Activated naive CD4-positive, alpha-beta T cell treated with anti-CD3 and anti-CD28 coated beads, Interleukin-2, amount 50 U/mL, for 24 hours (primary cell): ENCODE results near the gene NATD1.
A peak's percentile ranks its signal among the peaks of the same experiment; 100 is the strongest.
"Not testable (repeated sequence)": the region's sequence is repeated elsewhere in the genome, so short reads cannot be mapped to it uniquely, and the experiment has no call there.

Experiments used
- H3K27ac Mint-ChIP-seq: one replicate; pipeline ENCODE4 v1.8.0; 2021; ENCODE audit warnings: mild to moderate bottlenecking, mixed read lengths
- H3K27me3 Mint-ChIP-seq: one replicate; pipeline ENCODE4 v1.8.0; 2021; ENCODE audit warnings: mixed read lengths
- H3K36me3 Mint-ChIP-seq: one replicate; pipeline ENCODE4 v1.8.0; 2021; ENCODE audit warnings: mixed read lengths
- H3K4me1 Mint-ChIP-seq: one replicate; pipeline ENCODE4 v1.8.0; 2021; ENCODE audit warnings: mixed read lengths
- H3K4me3 Mint-ChIP-seq: one replicate; pipeline ENCODE4 v1.8.0; 2021; ENCODE audit warnings: mild to moderate bottlenecking, mixed read lengths
- H3K9me3 Mint-ChIP-seq: one replicate; pipeline ENCODE4 v1.8.0; 2021; ENCODE audit warnings: mixed read lengths

NATD1 gene

DNA sequence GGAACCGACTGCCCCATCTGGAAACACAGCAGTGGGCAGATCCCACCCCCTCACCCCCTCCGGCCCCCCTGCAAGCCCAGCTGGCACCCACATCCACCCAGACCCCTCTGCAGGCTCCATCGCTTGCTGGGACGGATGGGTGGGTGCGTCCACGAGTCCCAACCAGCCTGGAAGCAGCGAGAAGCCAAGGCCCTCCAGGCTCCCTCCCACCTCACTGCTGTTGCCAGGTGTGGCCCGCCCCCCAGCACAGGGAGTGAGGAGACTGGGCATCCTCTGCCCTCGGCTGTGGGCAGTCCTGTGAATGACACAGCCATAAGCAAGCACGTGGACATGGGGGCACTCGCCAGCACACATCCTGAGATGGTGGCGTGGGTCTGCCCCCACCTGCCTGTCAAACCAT is 50.7 kb downstream of the NATD1 start:
- Mint-ChIP-seq H3K36me3 (no peaks in the 10 kb centered on the region), H3K27ac (no peak overlapping the region), H3K4me3 (no peak overlapping the region), H3K4me1 (peaks cover 43% of the 10 kb centered on the region), H3K27me3 (no peaks in the 10 kb centered on the region), H3K9me3 (no peaks in the 10 kb centered on the region)

DNA sequence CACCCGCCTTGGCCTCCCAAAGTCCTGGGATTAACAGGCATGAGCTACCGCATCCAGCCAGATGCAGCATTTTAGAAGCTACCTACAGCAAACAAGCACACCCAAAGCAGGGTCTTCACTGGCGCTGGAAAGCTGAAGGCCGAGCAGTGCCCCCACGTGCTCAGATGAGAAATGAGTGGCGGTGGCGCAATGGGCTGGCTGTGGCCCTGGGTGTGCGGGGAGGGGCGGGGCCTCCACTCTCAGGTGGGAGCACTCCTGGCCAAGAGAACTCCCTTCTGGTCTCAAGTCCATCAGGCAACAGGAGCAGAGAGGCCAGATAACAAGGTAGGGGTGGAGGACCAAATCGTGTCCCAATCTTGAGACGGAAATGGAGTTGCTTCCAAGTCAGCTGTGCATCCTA is 51.3 kb downstream of the NATD1 start:
- no peak overlapping the region for H3K27ac Mint-ChIP-seq
- no peak overlapping the region for H3K4me3 Mint-ChIP-seq
- H3K27me3 Mint-ChIP-seq = no peaks in the 10 kb centered on the region
- no peaks in the 10 kb centered on the region for H3K9me3 Mint-ChIP-seq
- H3K36me3 Mint-ChIP-seq = peaks cover under 1% of the 10 kb centered on the region
- peaks cover 41% of the 10 kb centered on the region for H3K4me1 Mint-ChIP-seq

DNA sequence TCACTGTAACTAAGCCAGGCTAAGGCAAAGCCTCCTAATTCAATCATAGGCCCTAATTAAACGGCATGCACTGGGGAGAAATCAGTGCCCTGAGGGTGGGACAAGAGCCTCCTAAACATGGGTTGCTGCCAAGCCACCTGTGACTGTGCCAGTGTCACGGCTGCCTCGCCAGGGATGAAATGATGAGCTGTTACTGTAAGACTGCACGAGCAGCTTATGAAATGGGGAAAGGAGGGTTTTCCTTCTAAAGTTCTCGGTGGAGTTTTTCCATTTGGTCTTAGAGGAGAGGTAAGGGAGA is 52.0 kb downstream of the NATD1 start:
- Mint-ChIP-seq H3K27me3 (no peaks in the 10 kb centered on the region), H3K9me3 (no peaks in the 10 kb centered on the region), H3K4me3 (no peak overlapping the region), H3K27ac (no peak overlapping the region), H3K4me1 (peaks cover 40% of the 10 kb centered on the region), H3K36me3 (peaks cover 1% of the 10 kb centered on the region)

DNA sequence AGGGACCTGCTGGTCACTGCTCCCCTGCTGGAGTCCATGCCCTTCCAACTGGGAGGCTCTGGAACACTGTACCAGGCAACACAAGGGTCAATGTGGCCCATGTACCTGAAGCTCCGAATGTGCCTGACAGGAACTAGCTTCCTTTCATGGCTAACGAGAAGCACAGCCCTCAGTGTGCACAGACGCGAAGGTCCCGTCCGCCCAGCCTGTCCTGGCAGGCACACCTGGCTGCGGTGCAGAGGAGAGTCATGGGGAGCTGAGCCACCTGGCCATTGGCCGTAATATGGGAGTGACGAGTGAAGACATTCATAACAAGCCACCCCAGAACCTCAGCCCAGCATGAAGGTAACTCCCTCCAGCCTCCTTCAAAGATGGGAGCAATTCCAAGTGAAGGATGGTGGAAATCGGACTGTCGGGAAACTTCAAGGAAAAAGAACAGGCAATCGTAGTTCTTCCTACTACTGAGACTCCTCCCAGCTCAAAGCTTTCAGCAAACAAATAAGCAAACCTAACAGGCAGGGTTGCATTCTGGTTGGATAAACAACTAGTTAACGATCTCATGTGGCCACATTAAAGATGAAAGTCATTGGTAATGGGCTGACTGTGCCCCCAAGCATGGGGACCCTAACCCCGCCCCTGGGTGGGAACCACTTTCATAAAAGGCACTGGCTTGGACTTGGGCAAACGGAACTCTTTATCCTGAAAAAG is 52.5 kb downstream of the NATD1 start:
- Mint-ChIP-seq H3K9me3 (no peaks in the 10 kb centered on the region), H3K4me1 (peaks cover 35% of the 10 kb centered on the region), H3K27me3 (no peaks in the 10 kb centered on the region), H3K36me3 (peaks cover 1% of the 10 kb centered on the region), H3K27ac (no peak overlapping the region), H3K4me3 (no peak overlapping the region)

DNA sequence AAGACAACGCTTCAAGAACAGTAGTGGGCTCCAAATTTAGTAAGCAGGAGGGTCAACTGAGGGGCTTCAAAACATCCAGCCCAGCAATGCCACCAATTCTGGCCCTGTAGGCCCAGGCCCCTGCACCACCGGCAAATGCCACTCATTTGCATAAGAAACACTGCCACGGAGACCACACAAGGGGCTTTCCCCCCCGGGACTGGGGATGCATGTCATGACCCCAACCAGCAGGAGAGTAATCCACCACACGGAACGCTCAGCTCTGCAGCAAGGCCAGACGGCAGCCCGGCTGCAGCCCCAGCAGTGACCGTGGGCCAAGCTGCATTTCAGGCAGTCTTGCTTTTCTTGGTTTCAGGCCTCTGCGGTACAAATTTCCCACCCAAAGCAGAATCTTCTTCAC is 53.4 kb downstream of the NATD1 start:
- H3K36me3 Mint-ChIP-seq = peaks cover 1% of the 10 kb centered on the region
- no peaks in the 10 kb centered on the region for H3K27me3 Mint-ChIP-seq
- no peak overlapping the region for H3K27ac Mint-ChIP-seq
- no peak overlapping the region for H3K4me3 Mint-ChIP-seq
- peaks cover 26% of the 10 kb centered on the region for H3K4me1 Mint-ChIP-seq
- no peaks in the 10 kb centered on the region for H3K9me3 Mint-ChIP-seq

DNA sequence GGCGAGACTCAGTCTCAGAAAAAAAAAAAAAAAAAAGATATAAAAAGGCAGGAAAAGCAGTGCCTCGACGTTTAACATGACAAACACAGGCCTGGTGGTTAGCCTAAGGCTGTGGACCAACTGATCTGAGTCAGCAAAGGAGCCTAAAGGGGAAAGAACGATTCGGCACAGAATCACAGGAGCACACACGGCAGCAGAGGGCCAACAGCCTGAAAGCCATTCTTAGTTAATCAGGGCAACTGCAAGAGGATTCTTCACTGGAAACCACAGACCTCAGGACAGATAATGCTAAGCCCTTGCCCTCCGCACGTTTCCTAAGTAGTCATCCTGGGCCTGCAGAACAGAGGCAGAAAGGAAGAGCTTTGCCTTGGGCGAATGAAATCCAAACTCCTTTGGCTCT is 53.9 kb downstream of the NATD1 start:
- no peak overlapping the region for H3K4me3 Mint-ChIP-seq
- H3K4me1 Mint-ChIP-seq = peaks cover 24% of the 10 kb centered on the region
- no peaks in the 10 kb centered on the region for H3K9me3 Mint-ChIP-seq
- peaks cover 1% of the 10 kb centered on the region for H3K36me3 Mint-ChIP-seq
- no peaks in the 10 kb centered on the region for H3K27me3 Mint-ChIP-seq
- H3K27ac Mint-ChIP-seq = no peak overlapping the region

DNA sequence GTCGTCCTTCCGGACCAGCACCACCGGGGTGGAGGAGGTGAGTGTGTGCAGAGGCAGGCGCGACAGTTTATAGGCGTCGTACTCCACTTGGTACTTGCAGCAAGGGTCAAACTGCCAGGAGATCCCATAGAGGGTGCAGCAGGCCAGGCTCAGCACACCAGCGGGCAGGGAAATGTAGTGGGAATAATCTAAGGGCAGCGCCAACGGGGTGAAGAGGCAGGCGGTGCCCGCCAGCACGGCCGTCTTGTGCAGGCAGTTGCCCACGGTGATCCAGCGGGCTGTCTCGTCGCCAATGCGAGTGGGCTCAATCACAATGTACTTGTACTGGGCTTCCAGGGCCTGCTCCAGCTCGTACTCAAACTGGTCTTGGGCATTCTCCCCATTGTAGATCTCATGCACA is 54.8 kb downstream of the NATD1 start:
- no peak overlapping the region for H3K27ac Mint-ChIP-seq
- peaks cover 21% of the 10 kb centered on the region for H3K4me1 Mint-ChIP-seq
- peaks cover 1% of the 10 kb centered on the region for H3K36me3 Mint-ChIP-seq
- H3K27me3 Mint-ChIP-seq = no peaks in the 10 kb centered on the region
- H3K4me3 Mint-ChIP-seq = no peak overlapping the region
- no peaks in the 10 kb centered on the region for H3K9me3 Mint-ChIP-seq

DNA sequence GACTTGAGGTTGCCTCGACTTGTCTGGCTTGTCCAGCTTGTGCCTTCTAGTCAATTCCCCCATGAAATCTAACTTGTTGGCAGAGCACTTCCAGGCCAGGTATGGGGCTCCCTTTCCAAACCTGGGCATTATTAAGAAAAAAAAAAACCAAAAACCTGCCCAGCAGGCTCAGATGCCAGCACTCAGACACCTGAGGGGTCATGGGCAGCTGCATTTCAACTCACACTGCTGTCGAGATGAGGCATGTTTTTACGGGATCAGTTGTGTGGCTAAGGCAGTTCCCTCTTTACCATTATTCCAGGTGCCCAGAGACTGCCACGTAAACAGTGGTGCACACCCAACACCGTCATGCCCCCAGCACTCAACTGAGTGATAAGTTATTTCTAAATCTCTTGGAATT is 57.1 kb downstream of the NATD1 start:
- no peak overlapping the region for H3K4me3 Mint-ChIP-seq
- peaks cover 16% of the 10 kb centered on the region for H3K4me1 Mint-ChIP-seq
- H3K9me3 Mint-ChIP-seq = no peaks in the 10 kb centered on the region
- no peak overlapping the region for H3K27ac Mint-ChIP-seq
- H3K36me3 Mint-ChIP-seq = peaks cover 1% of the 10 kb centered on the region
- H3K27me3 Mint-ChIP-seq = no peaks in the 10 kb centered on the region

DNA sequence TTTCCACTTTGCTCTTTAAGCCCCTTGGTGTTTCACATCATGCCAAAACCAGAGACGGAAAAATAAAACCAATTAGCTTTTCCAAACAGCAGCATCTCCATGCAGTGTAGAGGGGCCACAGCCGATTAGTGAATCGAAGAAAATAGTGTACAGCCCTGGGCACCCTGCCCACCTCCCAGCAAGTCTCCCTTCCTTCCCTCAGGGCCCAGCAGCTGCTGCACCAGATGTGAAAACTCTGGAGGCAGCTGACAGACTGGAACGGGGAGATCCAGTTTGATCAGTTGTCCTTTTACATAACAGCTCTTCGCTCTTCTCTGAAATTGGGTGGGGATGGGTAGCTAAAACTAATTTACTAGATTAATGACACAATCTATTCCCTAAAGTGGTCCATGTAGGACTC is 58.5 kb downstream of the NATD1 start:
- H3K4me1 Mint-ChIP-seq = peaks cover 6% of the 10 kb centered on the region
- H3K36me3 Mint-ChIP-seq = peaks cover 1% of the 10 kb centered on the region
- no peaks in the 10 kb centered on the region for H3K27me3 Mint-ChIP-seq
- H3K27ac Mint-ChIP-seq = peak overlapping the region; percentile 19
- no peaks in the 10 kb centered on the region for H3K9me3 Mint-ChIP-seq
- no peak overlapping the region for H3K4me3 Mint-ChIP-seq

DNA sequence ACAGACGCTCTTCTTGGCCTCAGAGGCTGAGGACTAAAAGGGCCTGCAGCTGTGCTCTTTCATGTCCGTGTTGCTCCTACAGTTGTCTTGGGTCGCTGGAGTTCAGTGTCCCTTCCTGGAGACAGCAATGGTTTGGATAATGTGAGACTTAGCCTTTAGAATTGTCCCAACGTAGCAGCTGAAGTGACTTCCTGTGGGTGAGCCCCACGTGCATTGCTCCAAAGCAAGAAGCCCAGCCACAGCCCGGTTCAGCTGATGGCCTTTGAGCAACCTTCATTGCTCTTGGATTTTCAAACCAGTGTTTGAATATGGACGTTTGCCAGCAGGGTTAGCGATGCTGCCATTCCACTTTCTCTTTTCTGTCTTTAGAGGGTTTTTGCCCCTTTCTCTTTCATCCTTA is 59.0 kb downstream of the NATD1 start:
- Mint-ChIP-seq H3K4me1 (peaks cover 6% of the 10 kb centered on the region), H3K27ac (no peak overlapping the region), H3K36me3 (peaks cover 3% of the 10 kb centered on the region), H3K27me3 (no peaks in the 10 kb centered on the region), H3K9me3 (no peaks in the 10 kb centered on the region), H3K4me3 (no peak overlapping the region)

DNA sequence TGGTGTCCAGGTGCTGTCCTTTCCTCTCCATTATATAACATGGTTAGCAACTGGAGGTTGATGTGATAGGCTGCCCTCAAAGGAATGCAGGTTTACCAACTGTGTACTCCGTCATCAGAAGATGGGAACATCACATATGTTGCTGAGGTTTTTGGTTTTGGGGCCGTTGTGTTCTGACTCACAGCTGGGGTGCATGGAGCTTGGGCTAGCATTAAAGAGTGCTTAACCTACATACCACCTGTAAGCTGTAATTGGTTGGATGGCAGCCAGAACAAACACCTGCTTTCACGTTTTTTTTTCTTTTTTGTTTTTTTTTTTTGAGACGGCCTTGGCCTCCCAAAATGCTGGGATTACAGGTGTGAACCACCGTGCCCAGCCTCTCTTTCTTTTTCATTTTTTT is 60.2 kb downstream of the NATD1 start:
- Mint-ChIP-seq H3K9me3 (no peaks in the 10 kb centered on the region), H3K4me1 (peaks cover 6% of the 10 kb centered on the region), H3K27ac (no peak overlapping the region), H3K27me3 (no peaks in the 10 kb centered on the region), H3K4me3 (no peak overlapping the region), H3K36me3 (peaks cover 3% of the 10 kb centered on the region)

DNA sequence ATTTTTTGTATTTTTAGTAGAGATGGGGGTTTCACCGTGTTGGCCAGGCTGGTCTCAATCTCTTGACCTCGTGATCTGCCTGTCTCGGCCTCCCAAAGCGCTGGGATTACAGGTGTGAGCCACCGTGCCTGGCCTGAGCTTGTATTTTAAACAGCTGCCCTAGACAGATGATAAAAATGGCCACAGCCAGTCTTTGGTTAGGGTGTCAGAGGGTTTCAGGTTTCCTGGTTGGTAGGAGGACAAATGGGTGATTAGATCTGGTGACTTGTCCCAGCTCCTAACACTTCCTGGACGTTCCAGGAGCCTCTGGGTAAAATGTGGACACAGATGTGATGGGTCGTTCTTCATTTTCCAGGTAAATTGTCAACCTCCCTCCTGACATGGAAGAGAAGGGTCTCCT is 60.8 kb downstream of the NATD1 start:
- not testable (repeated sequence) for H3K4me1 Mint-ChIP-seq, H3K9me3 Mint-ChIP-seq, H3K36me3 Mint-ChIP-seq, H3K4me3 Mint-ChIP-seq, H3K27me3 Mint-ChIP-seq, H3K27ac Mint-ChIP-seq

DNA sequence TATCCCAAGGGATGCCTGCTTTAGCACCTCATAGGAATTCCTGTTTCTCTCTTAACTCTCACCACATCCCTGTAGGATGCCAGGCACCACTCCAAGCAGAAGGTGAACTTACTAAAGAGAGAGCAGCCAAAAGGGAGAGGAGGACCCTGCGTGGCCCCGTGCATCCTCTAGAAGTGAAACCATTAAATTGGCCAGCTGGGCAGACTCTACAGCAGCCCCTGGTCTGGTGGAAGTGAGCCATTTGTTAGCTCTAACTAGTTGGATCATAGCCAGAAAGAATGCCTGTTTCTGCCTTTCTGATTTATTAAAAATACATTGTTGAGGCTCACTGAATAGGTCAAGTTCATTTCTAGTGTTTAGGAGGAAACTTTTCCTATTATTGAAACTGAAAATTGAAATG is 61.5 kb downstream of the NATD1 start:
- Mint-ChIP-seq H3K4me3 (no peak overlapping the region), H3K27me3 (no peaks in the 10 kb centered on the region)

DNA sequence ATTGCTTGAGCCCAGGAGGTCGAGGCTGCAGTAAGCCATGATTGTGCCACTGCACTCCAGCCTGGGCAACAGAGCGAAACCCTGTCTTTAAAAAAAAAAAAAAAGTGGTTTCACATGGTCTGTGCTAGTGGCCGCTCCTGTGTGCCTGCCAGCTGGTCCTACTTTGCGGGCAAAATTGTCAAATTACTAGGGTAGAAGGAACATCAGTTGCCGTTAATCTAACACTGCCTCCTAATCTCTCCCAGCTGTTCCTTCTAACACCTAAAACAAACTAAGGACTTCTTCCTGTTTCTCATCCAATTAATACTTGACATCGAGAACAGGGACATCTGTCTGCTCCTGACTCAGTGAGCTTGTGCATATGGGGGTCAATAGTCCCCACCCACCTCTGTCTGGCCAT is 63.1 kb downstream of the NATD1 start:
- Mint-ChIP-seq H3K36me3 (peaks cover 6% of the 10 kb centered on the region), H3K4me3 (no peak overlapping the region), H3K27me3 (no peaks in the 10 kb centered on the region), H3K4me1 (peaks cover 6% of the 10 kb centered on the region), H3K9me3 (no peaks in the 10 kb centered on the region), H3K27ac (no peak overlapping the region)

More for the DNA sequence above, 61.5 kb downstream of the NATD1 start:
- Mint-ChIP-seq H3K9me3 (no peaks in the 10 kb centered on the region), H3K36me3 (peaks cover 3% of the 10 kb centered on the region), H3K4me1 (peaks cover 6% of the 10 kb centered on the region), H3K27ac (no peak overlapping the region)

DNA sequence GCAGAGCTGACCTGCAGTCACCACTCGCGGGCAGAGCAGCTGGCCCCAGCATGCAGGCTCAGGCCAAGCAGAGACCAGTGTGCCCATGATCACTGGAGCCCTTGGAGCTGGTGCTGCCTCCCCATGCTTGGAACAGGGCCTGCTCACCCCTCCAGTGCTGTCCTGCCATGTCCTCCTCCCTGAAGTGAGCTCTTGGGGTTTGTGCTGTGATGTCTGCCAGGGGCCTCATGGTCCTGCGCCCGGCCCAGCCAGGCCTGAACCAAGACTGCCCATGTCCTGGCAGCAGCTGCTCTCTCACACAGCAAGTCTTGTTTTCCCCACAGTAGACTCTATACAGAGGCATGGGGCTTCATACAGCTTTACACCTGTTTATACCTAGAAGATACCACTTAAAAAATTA is 63.8 kb downstream of the NATD1 start:
- peaks cover 8% of the 10 kb centered on the region for H3K36me3 Mint-ChIP-seq
- H3K27ac Mint-ChIP-seq = no peak overlapping the region
- no peak overlapping the region for H3K4me3 Mint-ChIP-seq
- peaks cover 2% of the 10 kb centered on the region for H3K4me1 Mint-ChIP-seq
- no peaks in the 10 kb centered on the region for H3K9me3 Mint-ChIP-seq
- H3K27me3 Mint-ChIP-seq = no peaks in the 10 kb centered on the region
